Stimulated activated CD8-positive, alpha-beta memory T cell treated with anti-CD3 and anti-CD28 coated beads, Interleukin-15, amount 100 ng/mL, for 24 hours (primary cell): ENCODE results near the gene SEMA3A.
"Not testable (repeated sequence)": the region's sequence is repeated elsewhere in the genome, so short reads cannot be mapped to it uniquely, and the experiment has no call there.

Experiments
- DNase-seq: peaks from one replicate; pipeline ENCODE4 v3.0.0-alpha.2; 2020; ENCODE audit warnings: low read depth

Gene SEMA3A

DNA sequence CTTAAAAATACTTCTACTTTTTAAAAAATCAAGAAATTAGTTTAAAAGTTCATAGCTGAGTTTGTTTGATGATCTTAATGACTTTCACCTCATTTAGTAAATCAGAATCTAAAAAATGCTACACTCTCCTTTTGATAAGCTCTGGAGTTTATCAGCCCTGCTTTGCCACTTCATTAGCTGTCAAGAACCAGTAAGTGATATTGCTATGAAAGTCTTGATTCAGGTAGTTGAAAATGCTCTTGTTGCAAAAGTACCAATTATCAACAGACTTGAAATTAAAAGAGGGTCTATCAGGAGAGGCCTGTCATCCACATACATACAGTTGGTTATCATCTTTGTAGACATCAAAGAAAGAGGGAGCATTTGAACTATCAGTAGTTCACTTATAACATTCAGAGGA is 41.6 kb downstream of the SEMA3A start:
- DNase-seq, result no peak

- not testable (repeated sequence) for DNase-seq
These were observed 44.2 kb downstream of the SEMA3A start for GRCh38 chr7:84150370-84150769.

DNA sequence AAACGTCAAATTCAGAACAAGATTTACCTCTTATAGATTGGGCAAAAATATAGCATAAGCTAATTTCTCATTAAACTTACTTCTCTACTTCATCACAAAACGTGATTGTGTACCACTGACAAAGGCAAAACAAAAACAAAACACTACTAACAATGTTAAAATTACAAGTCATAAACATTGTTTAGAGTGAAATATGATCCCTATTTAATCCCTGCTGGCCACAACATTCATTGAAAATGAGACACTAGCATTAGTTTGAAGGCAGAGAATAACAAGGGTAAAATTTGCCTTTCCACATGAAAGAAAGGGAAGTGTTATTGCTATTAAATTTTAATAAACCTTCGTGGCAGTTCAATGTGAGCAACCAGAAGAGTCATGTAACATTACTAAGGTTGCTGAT is 45.0 kb downstream of the SEMA3A start:
- DNase-seq, result no peak

DNA sequence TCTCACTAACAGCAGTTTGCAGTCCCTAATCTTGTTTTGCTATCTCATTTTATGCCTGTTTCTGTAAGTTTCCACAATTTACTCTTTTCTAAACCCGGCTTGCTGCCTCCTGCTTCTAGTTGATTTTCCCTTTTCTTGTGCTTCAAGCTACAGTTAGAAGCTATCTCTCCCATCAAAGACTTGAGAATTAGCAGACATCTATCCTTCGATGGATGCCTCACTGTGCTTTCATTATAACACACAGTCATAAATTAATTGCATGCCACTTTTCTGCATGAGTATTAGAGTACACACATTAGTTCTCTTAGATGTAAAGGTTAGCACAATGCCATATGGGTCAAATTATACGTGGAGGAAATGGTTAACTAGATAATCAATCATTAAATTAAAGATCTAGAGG is 48.7 kb downstream of the SEMA3A start:
- no peak for DNase-seq

DNA sequence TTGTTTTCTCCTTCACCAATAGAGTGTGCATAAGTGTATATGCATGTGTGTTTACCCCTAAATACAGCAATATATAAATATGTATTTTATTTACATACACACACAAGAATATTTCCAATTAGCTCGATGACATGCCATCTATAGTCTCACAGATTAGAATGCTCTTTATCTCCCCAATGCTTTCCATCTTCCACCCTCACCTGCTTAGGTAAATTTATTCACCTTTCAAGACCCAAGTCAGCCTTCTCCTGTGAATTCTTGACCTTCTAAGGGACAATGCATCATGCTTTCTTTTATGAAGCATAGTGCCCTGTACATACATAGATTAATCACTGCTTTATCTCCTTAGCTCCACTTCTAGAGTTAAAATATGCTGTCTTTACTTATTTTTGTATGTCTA is 49.7 kb downstream of the SEMA3A start:
- DNase-seq, result no peak

DNA sequence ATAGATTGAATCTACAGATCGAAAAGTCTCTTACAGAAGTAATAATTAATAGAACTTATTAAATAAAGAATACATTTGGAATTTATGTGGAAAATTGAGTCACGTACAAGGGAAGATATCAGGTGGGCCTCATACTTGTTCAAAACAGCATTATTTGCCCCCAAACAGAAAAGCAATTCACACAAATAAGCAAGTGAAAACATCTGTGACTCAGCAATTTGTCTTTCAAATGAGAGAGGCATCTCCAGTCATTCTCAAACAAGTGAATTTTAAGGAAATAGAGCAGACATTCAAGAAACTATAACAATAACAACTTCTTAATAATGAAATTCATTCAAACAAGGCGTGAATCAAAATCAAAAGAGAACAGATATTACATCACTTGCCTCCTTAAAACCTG is 50.1 kb downstream of the SEMA3A start:
- DNase-seq, result no peak

- DNase-seq, result no peak
These were observed 51.9 kb downstream of the SEMA3A start for GRCh38 chr7:84142726-84143125.

DNA sequence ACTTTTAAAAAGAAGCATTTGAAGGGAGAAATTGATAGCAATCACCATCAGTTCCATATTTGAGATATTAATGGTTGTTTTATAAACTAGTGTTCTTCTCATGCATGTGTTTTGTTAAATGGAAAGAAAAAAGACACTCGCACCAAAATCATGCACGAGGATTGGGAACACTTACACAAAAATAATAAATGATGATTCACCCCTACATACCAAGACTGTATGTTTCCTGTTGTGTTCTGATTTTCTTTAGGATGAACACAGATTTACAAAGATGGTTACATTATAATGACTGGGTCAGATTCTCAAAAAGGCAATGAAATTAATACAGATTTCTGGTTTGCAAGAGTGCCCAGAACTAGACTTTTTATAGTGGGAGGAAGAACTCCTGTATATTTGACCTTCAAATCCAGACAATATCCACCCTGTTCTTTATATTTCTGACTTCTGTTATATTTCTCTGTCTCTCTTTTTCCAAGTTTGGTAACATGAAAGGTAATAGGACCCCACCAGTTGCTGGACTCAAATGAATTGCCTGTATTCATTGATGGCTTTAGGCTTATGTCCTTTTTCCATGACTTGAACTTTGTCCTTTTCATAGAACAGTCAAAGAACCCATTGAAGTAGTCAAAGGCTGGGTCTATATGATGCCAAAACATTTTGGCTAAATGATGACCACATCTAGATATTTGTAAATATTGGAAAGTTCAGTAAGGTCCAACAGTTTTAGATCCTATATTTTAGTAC is 54.4 kb downstream of the SEMA3A start:
- DNase-seq, result no peak

DNA sequence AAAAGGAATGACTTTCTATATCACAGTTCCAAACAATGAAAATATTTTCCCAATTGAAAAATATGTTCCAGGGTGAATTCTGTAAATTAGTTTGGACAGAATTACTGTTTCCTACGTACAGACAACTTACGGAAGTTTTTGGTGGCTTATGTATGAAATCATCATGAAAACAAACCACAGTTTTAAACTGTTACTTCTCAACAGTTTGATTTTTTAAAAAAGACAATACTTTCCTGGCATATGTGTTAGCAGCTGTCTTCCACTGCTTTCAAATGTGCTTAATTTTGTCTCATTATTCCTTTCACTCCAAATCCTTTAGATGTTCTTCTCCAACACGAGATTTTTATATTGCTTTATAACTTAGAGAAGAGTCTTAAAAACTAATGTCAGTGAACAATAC is 56.2 kb downstream of the SEMA3A start:
- DNase-seq, result no peak

DNA sequence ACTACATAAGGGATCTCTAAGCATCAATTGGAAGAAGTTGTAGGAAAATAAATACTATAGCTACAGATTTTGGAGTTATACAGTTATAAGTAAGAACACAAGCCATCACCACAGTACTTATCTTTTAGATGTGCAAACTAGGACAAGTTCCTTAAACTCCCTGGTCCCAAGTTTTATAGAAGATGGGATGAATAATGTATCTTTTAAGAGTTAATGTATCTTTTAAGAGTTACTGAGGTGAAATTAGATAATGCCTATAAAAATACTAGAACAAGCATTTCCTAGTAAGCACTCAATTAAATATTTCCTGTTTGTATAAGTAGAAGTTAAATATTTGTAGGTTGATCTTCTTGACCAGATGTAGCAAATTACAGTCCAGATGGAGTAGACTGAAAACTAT is 56.8 kb downstream of the SEMA3A start:
- no peak for DNase-seq

DNA sequence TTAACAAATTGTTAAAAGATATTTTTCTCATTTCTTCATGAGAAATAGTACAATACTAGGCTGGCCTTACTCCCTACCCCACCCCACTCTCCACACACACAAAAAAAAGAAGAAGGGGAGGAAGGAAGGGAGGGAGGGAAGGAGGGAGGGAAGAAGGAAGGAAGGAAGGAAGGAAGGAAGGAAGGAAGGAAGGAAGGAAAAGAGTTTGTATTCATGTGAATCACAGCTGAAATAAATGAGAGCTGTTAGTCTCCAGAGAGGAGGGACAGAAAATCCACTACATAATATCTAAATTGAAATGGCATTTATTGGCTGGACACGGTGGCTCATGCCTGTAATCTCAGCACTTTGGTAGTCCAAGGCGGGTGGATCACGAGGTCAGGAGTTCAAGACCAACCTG is 57.8 kb downstream of the SEMA3A start:
- no peak for DNase-seq

DNA sequence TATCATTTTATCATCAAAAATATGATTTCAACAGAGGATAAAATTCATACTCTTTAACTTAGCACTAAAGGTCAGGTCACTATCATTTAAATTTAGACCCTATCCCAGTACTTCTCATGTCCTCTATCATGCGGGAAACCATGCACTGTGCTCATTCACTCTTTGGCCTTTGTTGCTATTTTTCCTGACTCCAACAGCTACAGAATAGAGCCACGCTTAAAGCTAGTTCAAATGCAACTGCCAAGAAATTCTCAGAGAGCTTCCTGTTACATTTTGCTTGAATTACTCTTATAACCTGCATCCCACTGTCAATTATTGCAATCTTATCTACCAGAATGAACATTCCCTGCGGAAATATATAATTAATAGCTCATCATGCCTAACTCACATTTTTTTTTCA is 58.3 kb downstream of the SEMA3A start:
- DNase-seq, result no peak

- no peak for DNase-seq
These were observed 60.4 kb downstream of the SEMA3A start for GRCh38 chr7:84134169-84134568.

DNA sequence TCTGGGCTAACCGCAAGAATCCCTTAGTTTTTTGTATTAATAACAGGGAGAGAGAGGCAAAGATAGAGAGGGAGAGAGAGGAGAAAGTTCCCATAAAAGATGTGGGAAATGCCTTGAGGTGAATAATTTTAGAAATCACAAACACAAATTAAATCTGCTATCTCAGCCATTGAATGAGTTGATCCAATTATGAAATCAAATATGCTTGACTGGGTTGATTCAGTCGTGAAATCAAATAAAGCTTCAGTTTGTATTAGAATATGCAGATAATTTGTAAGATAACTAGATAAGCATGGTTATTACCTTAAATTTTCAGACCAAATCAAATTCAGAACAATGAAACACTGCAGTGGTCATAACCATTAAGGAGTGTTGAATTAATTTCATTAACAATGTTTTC is 68.9 kb downstream of the SEMA3A start:
- DNase-seq, result no peak

DNA sequence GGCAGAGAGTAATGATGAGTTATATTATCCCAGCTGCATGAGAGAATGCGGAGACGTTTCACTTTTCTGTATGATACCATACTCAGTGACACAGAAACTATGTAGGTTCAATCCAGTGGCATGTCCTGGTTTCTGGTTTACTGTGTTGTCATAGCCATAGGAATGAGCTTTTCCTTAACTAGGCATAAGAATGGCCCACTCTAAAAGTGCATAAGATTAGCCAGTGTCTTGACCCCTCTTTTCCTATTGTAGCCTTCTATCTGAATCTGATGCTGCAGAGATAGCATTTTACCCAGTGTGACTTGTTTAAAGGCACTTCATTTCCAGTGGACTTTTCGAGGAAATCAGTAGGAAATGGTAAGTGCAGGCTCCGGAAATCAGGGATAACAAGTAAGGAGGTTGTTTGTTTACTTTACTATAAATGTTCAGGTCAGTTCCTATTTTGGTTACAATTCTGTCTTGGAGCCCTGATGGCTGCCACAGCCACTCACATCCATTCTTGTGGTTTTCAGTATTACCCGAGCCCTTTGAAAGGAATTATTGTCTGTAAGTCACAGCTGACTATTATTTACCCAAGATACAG is 70.5 kb downstream of the SEMA3A start:
- no peak for DNase-seq

DNA sequence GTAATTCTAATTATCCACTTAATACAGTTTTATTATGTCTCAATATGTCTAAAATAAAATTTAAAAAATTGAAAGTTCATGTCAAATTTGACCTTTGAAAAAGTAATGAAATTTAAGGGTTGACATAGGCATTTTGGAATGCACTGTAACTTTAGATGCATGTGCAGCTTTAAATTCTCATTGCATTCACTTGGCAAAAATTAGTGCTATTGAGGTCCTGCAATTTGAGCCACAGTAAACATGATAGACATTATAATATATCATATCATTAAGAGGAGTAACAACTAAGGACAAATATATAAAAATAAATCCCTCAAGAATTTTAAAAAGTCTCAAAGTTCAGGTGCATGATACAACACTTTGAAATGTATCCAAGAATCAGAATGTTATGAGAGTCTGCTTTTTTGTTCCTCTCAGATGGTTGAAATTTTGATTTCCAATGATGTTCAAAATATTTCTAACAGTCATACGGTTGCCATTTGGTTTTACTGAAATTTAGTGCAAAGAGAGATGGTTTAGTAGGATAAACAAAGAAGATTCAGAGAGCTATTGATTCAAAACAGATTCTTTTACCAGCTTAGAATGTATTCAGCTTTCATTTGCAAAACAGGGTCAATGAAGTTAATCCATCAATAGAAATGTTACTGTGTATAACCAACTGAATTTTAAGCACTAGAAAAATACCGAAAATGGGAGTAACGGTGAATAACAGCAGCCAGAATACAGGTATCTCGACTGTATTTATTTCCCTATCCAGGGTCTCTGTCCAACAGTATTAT is 71.8 kb downstream of the SEMA3A start:
- DNase-seq, result no peak

GRCh38 chr7:84117304-84117703 is 77.3 kb downstream of the SEMA3A start:
- no peak for DNase-seq

DNA sequence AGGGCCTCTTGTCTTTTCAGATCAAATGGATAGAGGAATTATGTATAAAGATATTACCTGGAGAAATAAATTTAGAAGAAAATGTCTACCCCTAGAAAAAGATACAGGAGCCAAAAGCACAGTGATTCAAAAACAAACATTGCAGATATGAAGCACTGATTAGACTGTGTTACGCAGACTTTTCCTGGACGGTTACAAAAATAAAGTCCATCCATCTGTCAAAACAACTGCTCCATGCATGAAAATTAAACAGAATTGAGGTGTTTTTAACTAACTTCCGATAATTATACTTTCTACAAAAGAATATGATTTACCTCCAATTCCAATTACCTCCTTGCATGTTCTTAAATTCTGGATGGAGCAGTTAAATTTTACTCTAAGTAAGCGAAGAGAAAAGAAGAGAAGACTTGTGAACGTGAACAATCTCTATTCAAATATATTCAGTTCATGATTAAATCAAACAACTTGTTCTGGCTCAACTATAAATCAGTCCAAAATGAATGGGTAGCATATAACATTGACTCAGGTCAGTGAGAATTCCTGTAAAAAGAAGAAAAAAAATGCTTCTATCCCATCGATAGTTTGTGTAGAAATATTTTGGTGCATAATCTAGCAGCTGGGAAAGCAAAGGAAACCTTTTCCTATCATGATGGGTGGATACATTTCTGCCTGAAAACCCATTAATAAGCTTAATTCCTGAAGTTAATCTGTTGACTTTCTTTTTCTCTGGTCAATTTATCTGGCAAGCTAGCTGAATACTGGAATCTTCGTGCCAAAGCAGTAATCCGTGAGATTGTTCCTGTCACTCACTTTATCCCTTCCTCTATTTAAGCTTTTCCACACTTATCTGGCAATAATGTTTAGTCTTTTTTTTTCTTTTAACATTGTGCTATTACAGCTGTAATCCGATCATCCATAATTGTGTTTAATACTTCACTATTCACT is 80.4 kb downstream of the SEMA3A start:
- DNase-seq, result no peak

DNA sequence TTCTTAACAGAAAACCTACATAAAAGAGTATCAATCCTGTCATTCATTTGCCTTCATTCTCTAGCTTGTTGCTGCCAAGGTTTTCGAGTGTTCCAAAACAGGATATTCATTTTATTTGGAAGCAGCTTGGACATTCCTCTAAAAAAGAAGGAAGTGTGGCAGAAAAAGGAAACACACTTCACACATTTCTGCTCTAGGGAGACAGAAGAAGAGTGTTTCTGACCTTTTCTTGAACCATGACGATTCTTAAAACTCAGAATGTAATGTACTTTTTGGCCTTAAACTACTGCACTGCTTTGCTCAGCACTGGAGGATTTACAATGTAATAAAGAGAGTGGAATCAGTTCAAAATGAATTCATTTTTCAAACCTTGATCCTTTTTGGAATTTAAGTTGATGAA is 81.3 kb downstream of the SEMA3A start:
- no peak for DNase-seq

DNA sequence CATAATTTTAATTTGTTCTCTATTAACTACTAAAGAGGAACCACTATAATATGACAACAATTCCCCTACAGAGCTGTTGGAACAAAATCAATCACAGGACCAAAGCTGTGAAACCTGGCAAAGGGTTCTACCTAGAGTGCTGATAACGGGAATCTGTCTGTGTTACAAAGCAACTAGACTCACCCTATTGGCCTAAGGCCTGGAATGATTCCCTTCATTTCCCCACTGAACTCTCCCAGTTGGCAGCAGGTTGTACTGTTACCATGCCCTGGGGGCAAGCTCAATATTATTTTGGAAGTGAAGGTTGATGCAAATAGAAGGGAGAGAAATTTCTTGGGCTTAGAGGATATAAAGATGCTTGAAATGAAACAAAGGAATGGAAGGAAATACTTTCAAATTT is 81.8 kb downstream of the SEMA3A start:
- DNase-seq, result no peak

- no peak for DNase-seq
These were observed 82.7 kb downstream of the SEMA3A start for GRCh38 chr7:84111842-84112241.

GRCh38 chr7:84110400-84110799 is 84.2 kb downstream of the SEMA3A start:
- no peak for DNase-seq
